Coronary artery (tissue), 2 donors: ENCODE data around the gene AANAT.

ENCODE experiments used
- DNase-seq: peaks from one replicate; pipeline ENCODE4 v3.0.0-alpha.2; 2017; ENCODE audit warnings: low spot score
- H3K27ac ChIP-seq, 2 donors: fragments of 200-600 bp; sonication (generic); one replicate each; pipeline ENCODE4 v1.5.1; 2016 to 2019
- H3K4me3 ChIP-seq: fragments of 200-600 bp; sonication (generic); 2 replicates; pipeline ENCODE4 v1.5.1; 2016; ENCODE audit warnings: mild to moderate bottlenecking, moderate library complexity
- CTCF ChIP-seq: fragments of 200-600 bp; sonication (generic); IDR thresholded peaks from one replicate; pipeline ENCODE4 v1.5.1; 2019; ENCODE audit warnings: antibody characterized with exemption

Gene AANAT

GRCh38 chr17:76467366-76467765 is at the start of gene AANAT:
TSS of gene AANAT (plus strand) at chr17:76467603. CDS start at chr17:76468747, 1,144 bp downstream.
- H3K4me3 ChIP-seq: no peak within 1 kb of the TSS
- no peak for TF ChIP-seq CTCF
- DNase-seq: no peak
- H3K27ac ChIP-seq: no peak within 1 kb of the TSS

GRCh38 chr17:76419576-76420260 is 47.7 kb upstream of the AANAT start:
- no peak for TF ChIP-seq CTCF
- no peak for DNase-seq
- no peak overlapping the region for H3K4me3 ChIP-seq
- H3K27ac ChIP-seq: peak overlapping the region in 1 of 2 donors; percentile 32

GRCh38 chr17:76420356-76421043 is 46.9 kb upstream of the AANAT start:
- Histone ChIP-seq H3K27ac (peak overlapping the region; percentile 32 to 35), H3K4me3 (no peak overlapping the region)
- TF ChIP-seq CTCF: no peak
- no peak for DNase-seq

- TF ChIP-seq CTCF: no peak
- Histone ChIP-seq H3K27ac (peak overlapping the region in 1 of 2 donors; percentile 35), H3K4me3 (no peak overlapping the region)
- no peak for DNase-seq
Measured at GRCh38 chr17:76421044-76421407, 46.4 kb upstream of the AANAT start.

GRCh38 chr17:76422406-76422805 is 45.0 kb upstream of the AANAT start:
- no peak overlapping the region for H3K27ac ChIP-seq
- no peak for TF ChIP-seq CTCF
- no peak overlapping the region for H3K4me3 ChIP-seq
- no peak for DNase-seq

- TF ChIP-seq CTCF: no peak
- no peak for DNase-seq
Measured at GRCh38 chr17:76422860-76423259, 44.5 kb upstream of the AANAT start.

GRCh38 chr17:76426853-76427252 is 40.5 kb upstream of the AANAT start:
- no peak for DNase-seq
- H3K27ac ChIP-seq: no peak overlapping the region
- no peak for TF ChIP-seq CTCF

More at GRCh38 chr17:76422860-76423259, 44.5 kb upstream of the AANAT start:
- H3K27ac ChIP-seq: no peak overlapping the region
- H3K4me3 ChIP-seq: no peak overlapping the region

More at GRCh38 chr17:76426853-76427252, 40.5 kb upstream of the AANAT start:
- no peak overlapping the region for H3K4me3 ChIP-seq
